Measurements from ENCODE around the gene ATXN10. TPM values are rescaled to one million over a fixed set of nuclear protein-coding genes. Genes with fewer than 3 reads are reported as not detected.

Gene ATXN10
- total and polyA plus RNA-seq, 2 of the 8 experiments (the other 6 are each of a cell fraction or from before 2014, with no cell fraction given), result 134 to 210 TPM

GRCh38 chr22:45857519-45857918 lies 185.9 kb downstream of the ATXN10 start:
- no peak overlapping the region for H3K23ac ChIP-seq (ENCODE audit: insufficient read length)
- no peak overlapping the region for H2AK5ac ChIP-seq (ENCODE audit: low read depth, low read length)
- POLR2A ChIA-PET (ENCODE audit: partially characterized antibody), result no interaction called here

More at GRCh38 chr22:45857519-45857918, 185.9 kb downstream of the ATXN10 start:
- no peak overlapping the region for H3K4me2 ChIP-seq (ENCODE audit: insufficient read depth in 1 of 2, low read depth in 2 of 2, low read length in 2 of 2)
- no peak overlapping the region for H2BK120ac ChIP-seq (replicated peaks; ENCODE audit: low read depth, low read length)
- no peaks in the 10 kb centered on the region for H3K23me2 ChIP-seq (ENCODE audit: low read depth, low read length)
- 89% methylated on average over 5 of the region's 5 CpGs; no CpG with 5 or more reads in 1 of the 2 experiments for WGBS, 2 experiments (ENCODE audit: extremely low coverage in 1 of 2, insufficient coverage in 1 of 2, insufficient read length in 1 of 2, insufficient replicate concordance in 2 of 2, low coverage in 1 of 2, low lambda C conversion rate in 2 of 2, missing lambda C conversion rate in 1 of 2)
- H2BK15ac ChIP-seq (ENCODE audit: low read length), result no peak overlapping the region
- H3K4ac ChIP-seq (replicated peaks; ENCODE audit: insufficient read length, low read depth, low read length), result no peak overlapping the region
- H2BK5ac ChIP-seq (ENCODE audit: low read depth, low read length), result no peak overlapping the region
- H2AFZ ChIP-seq (ENCODE audit: low read length), result no peak overlapping the region
- H4K5ac ChIP-seq (ENCODE audit: insufficient read length, low read depth, low read length), result no peak overlapping the region
- H3K27me3 ChIP-seq (replicated peaks in 1 of 4; ENCODE audit: control insufficient read depth in 3 of 4, extremely low read depth in 1 of 4, insufficient read depth in 3 of 4, low read length in 3 of 4), result no peaks in the 10 kb centered on the region
- H3K56ac ChIP-seq (replicated peaks; ENCODE audit: insufficient read length, low read depth, low read length), result no peak overlapping the region
- H3K18ac ChIP-seq (ENCODE audit: extremely low read depth, low read length), result no peak overlapping the region
- no peak overlapping the region for H3K9ac ChIP-seq (replicated peaks in 1 of 4; ENCODE audit: extremely low read depth in 1 of 4, low read depth in 3 of 4, low read length in 3 of 4)
- peaks cover 0 to 8% (median under 1%) of the 10 kb centered on the region in 4 experiments; a peak in 5 of 8 replicates for H3K36me3 ChIP-seq (ENCODE audit: control insufficient read depth in 2 of 4, insufficient read depth in 4 of 4, low read length in 3 of 4)
- H3K79me2 ChIP-seq (ENCODE audit: control insufficient read depth in 1 of 2, insufficient read depth in 2 of 2, low read length in 2 of 2), result no peaks in the 10 kb centered on the region
- H3K14ac ChIP-seq (ENCODE audit: insufficient read length), result no peak overlapping the region
- CTCF ChIA-PET (ENCODE audit: partially characterized antibody), result interaction anchor here (1.4 to 1.6 kb wide), 2 partner anchors 20 to 280 kb away, joined by 3 to 5 read pairs; no protein-coding TSS in a partner anchor
- no peak overlapping the region for H4K8ac ChIP-seq (ENCODE audit: extremely low read depth, insufficient read depth, low read length)
- peaks cover 0 to 2% of the 10 kb centered on the region in 2 experiments; a peak in 2 of 4 replicates for H3K9me3 ChIP-seq (ENCODE audit: insufficient read depth in 2 of 2, low read depth in 1 of 2, low read length in 1 of 2)
- no peaks in the 10 kb centered on the region; the same call in 1 of the 2 replicates for H3K79me1 ChIP-seq (ENCODE audit: low read depth, low read length)
- no peak overlapping the region for H2BK12ac ChIP-seq (ENCODE audit: low read depth, low read length)
- no peaks in the 10 kb centered on the region; a peak in 1 of 7 replicates for H3K4me1 ChIP-seq (replicated peaks in 1 of 4; ENCODE audit: control insufficient read depth in 3 of 4, insufficient read depth in 4 of 4, low read length in 3 of 4)
- no peak for FAIRE-seq
- H3K27ac ChIP-seq (ENCODE audit: low read depth, low read length), result no peak overlapping the region
- H3K4me3 ChIP-seq (ENCODE audit: extremely low read depth in 1 of 4, insufficient read depth in 2 of 4, low read depth in 3 of 4, low read length in 4 of 4), result no peak overlapping the region
- H4K20me1 ChIP-seq (replicated peaks in 1 of 2; ENCODE audit: control insufficient read depth in 1 of 2, insufficient read depth in 2 of 2, low read length in 2 of 2), result peaks cover 0 to 2% of the 10 kb centered on the region in 2 experiments
- H4K91ac ChIP-seq (replicated peaks; ENCODE audit: insufficient read length, low read length), result no peak overlapping the region
- H2BK20ac ChIP-seq (ENCODE audit: low read length), result no peak overlapping the region
- no peak for DNase-seq (ENCODE audit: low read depth in 1 of 2, low spot score in 2 of 2)

Measured in H1 (cell line).